ENCODE results near the gene SH2B3. TPM values are rescaled to one million over a fixed set of nuclear protein-coding genes. Genes with fewer than 3 reads are reported as not detected.

Gene SH2B3
- total RNA-seq, 1 experiment from 2014 or later, result 6.5 TPM

DNA sequence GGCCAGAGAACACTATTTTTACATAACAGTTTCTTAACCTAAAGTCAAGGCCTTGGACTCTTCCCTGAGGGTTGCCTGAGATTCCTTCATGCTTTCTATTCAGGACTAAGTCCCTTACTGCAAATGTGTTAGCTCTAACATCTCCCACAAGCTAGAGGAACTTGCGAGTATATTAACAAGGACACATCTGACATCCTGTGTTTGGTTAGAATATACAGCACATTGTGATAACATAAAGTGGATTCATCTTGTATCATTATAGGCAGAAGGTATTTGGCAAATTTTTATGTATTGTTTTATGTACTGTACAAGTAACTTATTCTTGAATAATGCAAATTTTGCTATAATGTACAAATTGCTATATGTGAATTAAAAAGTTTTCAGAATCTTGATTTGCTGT is 45.5 kb downstream of the SH2B3 start:
- Histone ChIP-seq H3K4me2 (no peak overlapping the region), H3F3A (ENCODE audit: insufficient read depth, low read depth) (peaks cover 64% of the 10 kb centered on the region), H3K79me2 (ENCODE audit: low read depth) (no peaks in the 10 kb centered on the region), H2AFZ (no peak overlapping the region), H3K4me3 (no peak overlapping the region), H3K27ac (no peak overlapping the region), H3K9me2 (ENCODE audit: insufficient read depth) (no peaks in the 10 kb centered on the region), H4K20me1 (ENCODE audit: insufficient read depth) (peaks cover 29% of the 10 kb centered on the region), H3K9me3 (ENCODE audit: insufficient read depth, low read depth) (no peaks in the 10 kb centered on the region), H3K27me3 (ENCODE audit: insufficient read depth, low read depth) (no peaks in the 10 kb centered on the region), H3K36me3 (ENCODE audit: low read depth) (peaks cover 28% of the 10 kb centered on the region), H3K4me1 (replicated peaks; ENCODE audit: insufficient read depth) (no peaks in the 10 kb centered on the region)
- POLR2A ChIA-PET (ENCODE audit: unreplicated experiment), result no interaction called here
- BruUV-seq (replicated peaks), result no TSS peak
- no peak for DNase-seq
- TF ChIP-seq, protein P1, sequence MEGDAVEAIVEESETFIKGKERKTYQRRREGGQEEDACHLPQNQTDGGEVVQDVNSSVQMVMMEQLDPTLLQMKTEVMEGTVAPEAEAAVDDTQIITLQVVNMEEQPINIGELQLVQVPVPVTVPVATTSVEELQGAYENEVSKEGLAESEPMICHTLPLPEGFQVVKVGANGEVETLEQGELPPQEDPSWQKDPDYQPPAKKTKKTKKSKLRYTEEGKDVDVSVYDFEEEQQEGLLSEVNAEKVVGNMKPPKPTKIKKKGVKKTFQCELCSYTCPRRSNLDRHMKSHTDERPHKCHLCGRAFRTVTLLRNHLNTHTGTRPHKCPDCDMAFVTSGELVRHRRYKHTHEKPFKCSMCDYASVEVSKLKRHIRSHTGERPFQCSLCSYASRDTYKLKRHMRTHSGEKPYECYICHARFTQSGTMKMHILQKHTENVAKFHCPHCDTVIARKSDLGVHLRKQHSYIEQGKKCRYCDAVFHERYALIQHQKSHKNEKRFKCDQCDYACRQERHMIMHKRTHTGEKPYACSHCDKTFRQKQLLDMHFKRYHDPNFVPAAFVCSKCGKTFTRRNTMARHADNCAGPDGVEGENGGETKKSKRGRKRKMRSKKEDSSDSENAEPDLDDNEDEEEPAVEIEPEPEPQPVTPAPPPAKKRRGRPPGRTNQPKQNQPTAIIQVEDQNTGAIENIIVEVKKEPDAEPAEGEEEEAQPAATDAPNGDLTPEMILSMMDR (conservative IDR thresholded peaks at IDR 0.05), result no peak
- CTCF ChIA-PET, result interaction anchor here (0.5 to 2.1 kb wide), 5 partner anchors 43 to 1371 kb away, joined by 3 to 20 read pairs (median 4); no protein-coding TSS in a partner anchor
- intact Hi-C loops (cut with micrococcal nuclease; ENCODE audit: unreplicated experiment), result loop anchor here (1.0 to 2.0 kb wide), 3 partner anchors 48 to 120 kb away; no protein-coding TSS in a partner anchor

DNA sequence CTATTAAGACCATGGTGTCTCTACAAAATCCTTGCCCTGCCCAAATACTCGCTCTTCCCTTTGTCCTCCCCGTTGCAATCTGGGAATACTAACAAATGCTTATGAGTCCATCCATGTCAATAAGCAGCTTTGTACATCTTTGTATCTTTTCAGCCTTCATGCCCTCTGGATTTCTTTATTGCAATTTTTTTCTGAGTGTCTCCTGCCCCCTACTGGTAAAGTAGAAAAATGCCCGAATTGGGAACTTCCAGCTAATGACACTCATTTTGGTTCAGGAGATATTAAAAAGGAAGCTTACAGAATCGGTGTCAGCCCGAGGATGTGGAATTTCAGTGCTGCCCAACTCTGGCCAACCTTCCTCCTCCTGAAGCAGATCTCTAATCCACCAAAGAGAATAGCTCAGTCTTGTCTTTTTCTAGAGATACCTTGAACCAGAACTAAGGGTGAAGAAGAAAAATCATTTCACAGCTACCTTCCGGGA is 46.0 kb downstream of the SH2B3 start:
- ChIA-PET POLR2A (ENCODE audit: unreplicated experiment) (no interaction called here), CTCF (interaction anchor here (0.6 to 2.1 kb wide), 6 partner anchors 29 to 540 kb away, joined by 3 to 20 read pairs (median 3); no protein-coding TSS in a partner anchor)
- Histone ChIP-seq H3K4me3 (no peak overlapping the region), H3K9me3 (ENCODE audit: insufficient read depth, low read depth) (no peaks in the 10 kb centered on the region), H3K9me2 (ENCODE audit: insufficient read depth) (no peaks in the 10 kb centered on the region), H4K20me1 (ENCODE audit: insufficient read depth) (peaks cover 29% of the 10 kb centered on the region), H3K79me2 (ENCODE audit: low read depth) (no peaks in the 10 kb centered on the region), H3F3A (ENCODE audit: insufficient read depth, low read depth) (peaks cover 63% of the 10 kb centered on the region), H2AFZ (no peak overlapping the region), H3K27me3 (ENCODE audit: insufficient read depth, low read depth) (no peaks in the 10 kb centered on the region), H3K36me3 (ENCODE audit: low read depth) (peaks cover 30% of the 10 kb centered on the region), H3K4me1 (replicated peaks; ENCODE audit: insufficient read depth) (no peaks in the 10 kb centered on the region), H3K27ac (no peak overlapping the region), H3K4me2 (no peak overlapping the region)
- BruUV-seq (replicated peaks), result no TSS peak
- intact Hi-C loops (cut with micrococcal nuclease; ENCODE audit: unreplicated experiment), result loop anchor here (1.0 to 2.0 kb wide), 3 partner anchors 49 to 121 kb away; no protein-coding TSS in a partner anchor
- TF ChIP-seq EZH2 (IDR thresholded peaks at IDR 0.05; ENCODE audit: low read depth), result no peak
- TF ChIP-seq, protein P1 (conservative IDR thresholded peaks at IDR 0.05), result peak; percentile 93
- no peak for DNase-seq

DNA sequence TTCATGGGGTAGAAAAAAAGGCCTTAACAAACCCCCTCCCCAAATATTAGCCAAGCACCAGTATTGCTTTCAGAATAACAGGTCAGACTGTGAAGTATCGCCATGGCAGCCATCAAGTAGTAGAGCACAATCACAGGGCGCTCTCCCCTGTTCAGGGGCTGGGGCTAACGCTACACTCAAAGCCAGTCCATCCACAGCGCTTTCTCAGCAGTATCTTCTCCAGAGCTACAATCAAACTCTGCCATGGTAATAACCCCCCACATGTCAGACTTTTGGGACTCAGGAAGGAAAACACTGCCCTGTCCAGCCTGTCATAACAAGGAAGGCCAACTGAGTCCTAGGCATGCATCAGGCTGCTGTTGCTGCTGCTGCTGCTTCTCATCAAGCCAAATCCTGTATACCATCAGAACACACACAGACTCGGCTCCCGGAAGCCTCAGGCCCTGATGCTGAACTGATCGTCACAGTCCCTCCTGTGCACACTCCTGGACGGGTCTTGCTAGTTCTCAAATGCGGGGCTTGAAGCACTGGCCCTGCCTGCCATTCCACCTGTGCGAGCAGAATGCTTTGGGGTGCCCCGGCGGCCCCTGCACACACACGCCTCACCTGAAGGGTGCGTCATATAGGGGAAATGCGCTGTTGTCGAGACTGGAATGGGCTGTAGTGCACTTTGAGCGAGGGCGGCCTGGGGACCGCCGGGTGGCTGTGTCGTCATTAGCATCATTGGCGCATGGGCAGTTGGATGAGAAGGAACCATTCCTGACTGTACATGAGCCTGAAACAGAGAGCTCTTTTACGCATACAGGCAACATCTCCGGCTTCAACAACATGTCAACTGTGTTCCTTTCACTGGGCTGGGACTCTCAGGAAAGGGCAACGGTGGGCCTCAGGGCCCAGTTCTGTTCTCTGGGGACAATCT is 47.6 kb downstream of the SH2B3 start:
- no peak for DNase-seq
- H3K4me2 ChIP-seq, result no peak overlapping the region
- H4K20me1 ChIP-seq (ENCODE audit: insufficient read depth), result peaks cover 29% of the 10 kb centered on the region
- H3K9me2 ChIP-seq (ENCODE audit: insufficient read depth), result no peaks in the 10 kb centered on the region
- no TSS peak for BruUV-seq (replicated peaks)
- no peaks in the 10 kb centered on the region for H3K9me3 ChIP-seq (ENCODE audit: insufficient read depth, low read depth)
- no peak overlapping the region for H3K4me3 ChIP-seq
- POLR2A ChIA-PET (ENCODE audit: unreplicated experiment), result no interaction called here
- peaks cover 30% of the 10 kb centered on the region for H3K36me3 ChIP-seq (ENCODE audit: low read depth)
- no peak overlapping the region for H3K27ac ChIP-seq
- no peak for TF ChIP-seq EZH2 (IDR thresholded peaks at IDR 0.05; ENCODE audit: low read depth)
- TF ChIP-seq, protein P1 (conservative IDR thresholded peaks at IDR 0.05), result no peak
- intact Hi-C loops (cut with micrococcal nuclease; ENCODE audit: unreplicated experiment), result no loop called here
- no peaks in the 10 kb centered on the region for H3K27me3 ChIP-seq (ENCODE audit: insufficient read depth, low read depth)
- H3K79me2 ChIP-seq (ENCODE audit: low read depth), result no peaks in the 10 kb centered on the region
- H3F3A ChIP-seq (ENCODE audit: insufficient read depth, low read depth), result peaks cover 63% of the 10 kb centered on the region
- H3K4me1 ChIP-seq (replicated peaks; ENCODE audit: insufficient read depth), result no peaks in the 10 kb centered on the region
- CTCF ChIA-PET, result no interaction called here
- H2AFZ ChIP-seq, result no peak overlapping the region
